ENCODE data around the gene TMEM63C.

DNA sequence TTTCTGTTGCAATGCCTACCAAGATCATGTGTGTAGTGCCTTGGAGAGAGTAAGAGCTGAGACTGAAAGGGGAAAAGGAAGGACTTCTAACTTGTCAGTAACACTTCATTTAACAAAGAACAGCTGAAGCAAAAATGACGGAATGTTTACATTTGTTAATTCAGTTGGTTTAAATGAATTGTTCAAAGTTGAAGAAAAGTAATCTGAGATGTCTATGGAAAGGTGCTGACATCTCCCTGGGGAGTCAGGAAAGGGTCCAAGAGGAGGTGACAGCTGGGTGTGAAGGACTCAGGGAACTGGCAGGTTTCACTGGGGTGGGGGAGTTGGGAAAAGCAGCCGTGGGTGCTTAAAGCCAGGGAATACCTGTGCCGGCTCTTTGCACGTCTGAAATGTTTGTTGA lies 7.9 kb downstream of the TMEM63C start:
- TF ChIP-seq, protein P1, sequence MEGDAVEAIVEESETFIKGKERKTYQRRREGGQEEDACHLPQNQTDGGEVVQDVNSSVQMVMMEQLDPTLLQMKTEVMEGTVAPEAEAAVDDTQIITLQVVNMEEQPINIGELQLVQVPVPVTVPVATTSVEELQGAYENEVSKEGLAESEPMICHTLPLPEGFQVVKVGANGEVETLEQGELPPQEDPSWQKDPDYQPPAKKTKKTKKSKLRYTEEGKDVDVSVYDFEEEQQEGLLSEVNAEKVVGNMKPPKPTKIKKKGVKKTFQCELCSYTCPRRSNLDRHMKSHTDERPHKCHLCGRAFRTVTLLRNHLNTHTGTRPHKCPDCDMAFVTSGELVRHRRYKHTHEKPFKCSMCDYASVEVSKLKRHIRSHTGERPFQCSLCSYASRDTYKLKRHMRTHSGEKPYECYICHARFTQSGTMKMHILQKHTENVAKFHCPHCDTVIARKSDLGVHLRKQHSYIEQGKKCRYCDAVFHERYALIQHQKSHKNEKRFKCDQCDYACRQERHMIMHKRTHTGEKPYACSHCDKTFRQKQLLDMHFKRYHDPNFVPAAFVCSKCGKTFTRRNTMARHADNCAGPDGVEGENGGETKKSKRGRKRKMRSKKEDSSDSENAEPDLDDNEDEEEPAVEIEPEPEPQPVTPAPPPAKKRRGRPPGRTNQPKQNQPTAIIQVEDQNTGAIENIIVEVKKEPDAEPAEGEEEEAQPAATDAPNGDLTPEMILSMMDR (conservative IDR thresholded peaks at IDR 0.05; ENCODE audit: low read depth, low read length), result no peak
- no peak for TF ChIP-seq EZH2 (IDR thresholded peaks at IDR 0.05; ENCODE audit: borderline replicate concordance, low read depth, low read length, poor library complexity, severe bottlenecking)

Measured in A673 (cell line).